Measurements from ENCODE around the gene PROC.

GRCh38 chr2:127400897-127401756 is 17.1 kb upstream of the PROC start:
- TF ChIP-seq CTCF (conservative IDR thresholded peaks at IDR 0.05; ENCODE audit: low read depth, low read length) (no peak), EZH2phosphoT487 (IDR thresholded peaks at IDR 0.05; ENCODE audit: borderline replicate concordance, low read length) (no peak), EZH2 (IDR thresholded peaks at IDR 0.05; ENCODE audit: low read length, unreplicated experiment) (no peak)

Measured in PC-3 (cell line).